IMR-90 (cell line): Measurements from ENCODE around the gene CCNL2. TPM values are rescaled to one million over a fixed set of nuclear protein-coding genes. Genes with fewer than 3 reads are reported as not detected.

Experiments
- ATAC-seq: fragments of 200-7000 bp; cut with Tn5 transposase; 2 replicates; pipeline ENCODE4 v1.9.1; 2020; ENCODE audit warnings: low read depth, mild to moderate bottlenecking, moderate library complexity
- BruUV-seq: library from RNA; stranded (reverse); fragments of 400-500 nt; replicated peaks from 2 replicates; lab custom pipeline; 2021; lab: Mats Ljungman, UMichigan
- CTCF ChIA-PET: fragments of 300-600 bp; formaldehyde crosslinking; extraction: SDS; loops from one replicate; lab custom pipeline; 2021; ENCODE audit warnings: antibody characterized with exemption; lab: Yijun Ruan, JAX
- POLR2A ChIA-PET: fragments of 300-600 bp; sonication (Branson Sonifier 250); formaldehyde crosslinking; loops from one replicate; lab custom pipeline; 2022; ENCODE audit warnings: antibody characterized with exemption; ENCODE audit not compliant: unreplicated experiment; lab: Charles Lee
- DNase-seq: peaks from one replicate; pipeline ENCODE4 v3.0.0; 2013
- H2AFZ ChIP-seq: replicated peaks from 2 replicates; pipeline ENCODE3; 2013; ENCODE audit warnings: low read length, mild to moderate bottlenecking; ENCODE audit not compliant: poor library complexity
- H2AK5ac ChIP-seq: 2 replicates; pipeline ENCODE4 v1.6.1; 2013; ENCODE audit warnings: low read depth, low read length, inconsistent platforms
- H2AK9ac ChIP-seq: replicated peaks from 2 replicates; pipeline ENCODE3; 2013; ENCODE audit warnings: mild to moderate bottlenecking, low read depth, low read length, moderate library complexity; ENCODE audit not compliant: poor library complexity
- H2BK120ac ChIP-seq: 2 replicates; pipeline ENCODE4 v1.6.1; 2013; ENCODE audit warnings: low read depth, low read length, inconsistent platforms
- H2BK15ac ChIP-seq: 3 replicates; pipeline ENCODE4 v1.6.1; 2013; ENCODE audit warnings: low read depth, low read length, inconsistent platforms
- H2BK20ac ChIP-seq: 2 replicates; pipeline ENCODE4 v1.6.1; 2013; ENCODE audit warnings: low read depth, mild to moderate bottlenecking, inconsistent platforms, low read length, moderate library complexity
- H2BK5ac ChIP-seq: 2 replicates; pipeline ENCODE4 v1.6.1; 2013; ENCODE audit warnings: mild to moderate bottlenecking, low read depth, low read length, inconsistent platforms; ENCODE audit not compliant: poor library complexity, severe bottlenecking
- H3K14ac ChIP-seq: replicated peaks from 2 replicates; pipeline ENCODE4 v1.6.1; 2013; ENCODE audit warnings: low read depth, low read length, inconsistent platforms
- H3K18ac ChIP-seq: 2 replicates; pipeline ENCODE4 v1.6.1; 2013; ENCODE audit warnings: low read depth, low read length, control low read depth
- H3K23ac ChIP-seq: 2 replicates; pipeline ENCODE4 v1.6.1; 2013; ENCODE audit warnings: low read depth, low read length, inconsistent platforms
- H3K27ac ChIP-seq: 2 replicates; pipeline ENCODE4 v1.5.1; 2013; ENCODE audit warnings: mild to moderate bottlenecking, control low read depth, low read length; ENCODE audit not compliant: insufficient read depth
- H3K27me3 ChIP-seq: 2 replicates; pipeline ENCODE4 v1.6.1; 2013; ENCODE audit warnings: low read length; ENCODE audit not compliant: control insufficient read depth, insufficient read depth
- H3K36me3 ChIP-seq: 2 replicates; pipeline ENCODE4 v1.6.1; 2013; ENCODE audit warnings: low read length, mixed read lengths; ENCODE audit not compliant: control insufficient read depth, insufficient read depth
- H3K4ac ChIP-seq: 2 replicates; pipeline ENCODE4 v1.6.1; 2013; ENCODE audit warnings: low read depth, low read length, inconsistent platforms
- H3K4me1 ChIP-seq: 2 replicates; pipeline ENCODE4 v1.6.1; 2013; ENCODE audit warnings: low read length, mixed read lengths; ENCODE audit not compliant: control insufficient read depth, insufficient read depth
- H3K4me2 ChIP-seq: 2 replicates; pipeline ENCODE4 v1.6.1; 2013; ENCODE audit warnings: low read depth, mild to moderate bottlenecking, control low read depth, low read length, moderate library complexity
- H3K4me3 ChIP-seq: 2 replicates; pipeline ENCODE4 v1.5.1; 2013; ENCODE audit warnings: low read depth, mild to moderate bottlenecking, control low read depth, low read length, moderate library complexity; ENCODE audit not compliant: insufficient read depth
- H3K56ac ChIP-seq: 2 replicates; pipeline ENCODE4 v1.6.1; 2013; ENCODE audit warnings: low read length, inconsistent platforms; ENCODE audit not compliant: insufficient read depth; ENCODE audit errors: extremely low read depth
- H3K79me1 ChIP-seq, 2 experiments: 2 replicates each; pipeline ENCODE4 v1.6.1; 2013; ENCODE audit warnings: low read length in 2 of 2, inconsistent platforms in 1 of 2, low read depth in 1 of 2
- H3K9ac ChIP-seq: 2 replicates; pipeline ENCODE4 v1.6.1; 2013; ENCODE audit warnings: low read depth, low read length, control low read depth
- H3K9me1 ChIP-seq: 2 replicates; pipeline ENCODE4 v1.6.1; 2013; ENCODE audit warnings: low read length, inconsistent platforms; ENCODE audit not compliant: insufficient read depth
- H3K9me3 ChIP-seq: 2 replicates; pipeline ENCODE4 v1.6.1; 2013; ENCODE audit warnings: low read length; ENCODE audit not compliant: control insufficient read depth, insufficient read depth
- H4K20me1 ChIP-seq: 2 replicates; pipeline ENCODE4 v1.6.1; 2013; ENCODE audit warnings: low read length, inconsistent platforms; ENCODE audit not compliant: insufficient read depth
- H4K5ac ChIP-seq: 2 replicates; pipeline ENCODE4 v1.6.1; 2013; ENCODE audit warnings: mild to moderate bottlenecking, low read depth, low read length, control low read depth
- H4K8ac ChIP-seq, 2 experiments: 2 replicates each; pipeline ENCODE4 v1.6.1; 2013; ENCODE audit warnings: low read depth in 2 of 2, low read length in 2 of 2, control low read depth in 1 of 2, inconsistent platforms in 1 of 2
- H4K91ac ChIP-seq: 2 replicates; pipeline ENCODE4 v1.6.1; 2013; ENCODE audit warnings: low read depth, low read length, inconsistent platforms; ENCODE audit not compliant: insufficient read depth
- CHD1 ChIP-seq: IDR thresholded peaks from 2 replicates; pipeline ENCODE4 v1.6.1; 2012; ENCODE audit warnings: low read depth, low read length, improper control_type of control experiment
- FOS ChIP-seq: fragments of 150-350 bp; IDR thresholded peaks from 2 replicates; pipeline ENCODE4 v1.6.1; 2016; ENCODE audit warnings: low read depth, low read length
- MAFK ChIP-seq: IDR thresholded peaks from 2 replicates; pipeline ENCODE4 v1.6.1; 2012; ENCODE audit warnings: low read depth, low read length, improper control_type of control experiment
- MAZ ChIP-seq: IDR thresholded peaks from 2 replicates; pipeline ENCODE4 v1.6.1; 2012; ENCODE audit warnings: low read depth, mild to moderate bottlenecking, low read length, improper control_type of control experiment, moderate library complexity, borderline replicate concordance
- MXI1 ChIP-seq: IDR thresholded peaks from 2 replicates; pipeline ENCODE4 v1.6.1; 2012; ENCODE audit warnings: low read depth, mild to moderate bottlenecking, low read length, moderate library complexity, borderline replicate concordance
- RAD21 ChIP-seq: IDR thresholded peaks from 2 replicates; pipeline ENCODE4 v1.6.1; 2012; ENCODE audit warnings: low read length, improper control_type of control experiment
- RFX5 ChIP-seq: IDR thresholded peaks from 2 replicates; pipeline ENCODE4 v1.8.0; 2012; ENCODE audit warnings: low read depth, mild to moderate bottlenecking, low read length, moderate library complexity
- SMC3 ChIP-seq: fragments of 150-350 bp; IDR thresholded peaks from 2 replicates; pipeline ENCODE4 v1.6.1; 2016; ENCODE audit warnings: low read depth, mild to moderate bottlenecking, antibody characterized with exemption, low read length, moderate library complexity
- WGBS, 2 experiments: methylation state at CpG; one replicate each; pipeline versions ENCODE4 v1.1.5 to v1.1.7; 2013; ENCODE audit warnings: missing lambda C conversion rate in 2 of 2; ENCODE audit not compliant: insufficient read length in 1 of 2; ENCODE audit errors: extremely low coverage in 2 of 2; 5-methylcytosine and 5-hydroxymethylcytosine counted together
- dilution Hi-C: fragments of 300-500 bp; cut with HindIII; formaldehyde crosslinking; loops from one replicate; pipeline ENCODE4 v1.14.3; 2018; ENCODE audit warnings: low sequenced_read_pairs; ENCODE audit not compliant: unreplicated experiment
- in situ Hi-C: fragments of 300-500 bp; cut with MboI; formaldehyde crosslinking; loops from 3 replicates; pipeline ENCODE4 v1.14.3; 2019; ENCODE audit warnings: low sequenced_read_pairs, inconsistent platforms, mixed read lengths
- intact Hi-C: fragments of 100-400 bp; cut with micrococcal nuclease; formaldehyde crosslinking; loops from 2 replicates; pipeline ENCODE4 v1.10.0; 2022
- polyA plus RNA-seq, 3 experiments: library from polyadenylated mRNA; depleted of rRNA; stranded (reverse); fragments of >200 nt; gene quantifications; 2 replicates each; pipeline ENCODE4 v1.2.3, GENCODE V29; 2012; ENCODE audit warnings: low replicate concordance in 1 of 3
- total RNA-seq: library from RNA; depleted of rRNA; stranded (reverse); fragments of >200 nt; gene quantifications from 2 replicates; pipeline ENCODE4 v1.2.3, GENCODE V29; 2012
- TF ChIP-seq, protein P1 (sequence below): conservative IDR thresholded peaks from 2 replicates; pipeline ENCODE4 v1.5.1; 2012; ENCODE audit warnings: mild to moderate bottlenecking, low read depth, low read length, improper control_type of control experiment
- TF ChIP-seq, protein P2 (sequence below): fragments of 150-350 bp; IDR thresholded peaks from 2 replicates; pipeline ENCODE4 v1.6.1; 2017; ENCODE audit warnings: mild to moderate bottlenecking, antibody characterized with exemption, low read length, low read depth

CCNL2 gene
- total and polyA plus RNA-seq, 2 of the 4 experiments (the other 2 are of a cell fraction), result 53.9 to 239 TPM

- no peak overlapping the region for H2BK15ac ChIP-seq
- H2BK120ac ChIP-seq, result no peak overlapping the region
- TF ChIP-seq, protein P1, sequence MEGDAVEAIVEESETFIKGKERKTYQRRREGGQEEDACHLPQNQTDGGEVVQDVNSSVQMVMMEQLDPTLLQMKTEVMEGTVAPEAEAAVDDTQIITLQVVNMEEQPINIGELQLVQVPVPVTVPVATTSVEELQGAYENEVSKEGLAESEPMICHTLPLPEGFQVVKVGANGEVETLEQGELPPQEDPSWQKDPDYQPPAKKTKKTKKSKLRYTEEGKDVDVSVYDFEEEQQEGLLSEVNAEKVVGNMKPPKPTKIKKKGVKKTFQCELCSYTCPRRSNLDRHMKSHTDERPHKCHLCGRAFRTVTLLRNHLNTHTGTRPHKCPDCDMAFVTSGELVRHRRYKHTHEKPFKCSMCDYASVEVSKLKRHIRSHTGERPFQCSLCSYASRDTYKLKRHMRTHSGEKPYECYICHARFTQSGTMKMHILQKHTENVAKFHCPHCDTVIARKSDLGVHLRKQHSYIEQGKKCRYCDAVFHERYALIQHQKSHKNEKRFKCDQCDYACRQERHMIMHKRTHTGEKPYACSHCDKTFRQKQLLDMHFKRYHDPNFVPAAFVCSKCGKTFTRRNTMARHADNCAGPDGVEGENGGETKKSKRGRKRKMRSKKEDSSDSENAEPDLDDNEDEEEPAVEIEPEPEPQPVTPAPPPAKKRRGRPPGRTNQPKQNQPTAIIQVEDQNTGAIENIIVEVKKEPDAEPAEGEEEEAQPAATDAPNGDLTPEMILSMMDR, result no peak
- TF ChIP-seq FOS (no peak), MAZ (no peak), CHD1 (no peak), MXI1 (no peak), RFX5 (no peak), SMC3 (no peak), MAFK (no peak), RAD21 (no peak)
- TF ChIP-seq, protein P2, sequence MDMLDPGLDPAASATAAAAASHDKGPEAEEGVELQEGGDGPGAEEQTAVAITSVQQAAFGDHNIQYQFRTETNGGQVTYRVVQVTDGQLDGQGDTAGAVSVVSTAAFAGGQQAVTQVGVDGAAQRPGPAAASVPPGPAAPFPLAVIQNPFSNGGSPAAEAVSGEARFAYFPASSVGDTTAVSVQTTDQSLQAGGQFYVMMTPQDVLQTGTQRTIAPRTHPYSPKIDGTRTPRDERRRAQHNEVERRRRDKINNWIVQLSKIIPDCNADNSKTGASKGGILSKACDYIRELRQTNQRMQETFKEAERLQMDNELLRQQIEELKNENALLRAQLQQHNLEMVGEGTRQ, result no peak
- peak overlapping the region; percentile 5 to 93; a peak in 3 of 4 replicates for H4K8ac ChIP-seq
- ATAC-seq, result no peak
- H3K9me1 ChIP-seq, result peaks cover 11% of the 10 kb centered on the region
- peak overlapping the region; percentile 97 for H2AK5ac ChIP-seq
- no peak overlapping the region for H3K18ac ChIP-seq
- peaks cover 22 to 66% of the 10 kb centered on the region in 2 experiments for H3K79me1 ChIP-seq
- intact Hi-C loops, result no loop called here
- dilution Hi-C loops, result no loop called here
- peak overlapping the region; percentile 94 for H2AFZ ChIP-seq
- CTCF ChIA-PET, result interaction anchor here (1.1 kb wide), 1 partner anchor 40 kb away, joined by 6 read pairs; no protein-coding TSS in a partner anchor
- H3K27ac ChIP-seq, result peak overlapping the region; percentile 92
- H3K4ac ChIP-seq, result peak overlapping the region; percentile 96
- POLR2A ChIA-PET, result interaction anchor here (0.9 to 1.0 kb wide), 2 partner anchors 10 to 31 kb away, joined by 3 read pairs; no protein-coding TSS in a partner anchor
- no TSS peak for BruUV-seq
- peaks cover 28% of the 10 kb centered on the region; the same call in 1 of the 2 replicates for H4K20me1 ChIP-seq
- peak overlapping the region; percentile 84 for H4K5ac ChIP-seq
- peak overlapping the region; percentile 77 for H2BK5ac ChIP-seq
- peak overlapping the region; percentile 98; the same call in 1 of the 2 replicates for H3K23ac ChIP-seq
- H3K56ac ChIP-seq, result 0 out of 2 replicates have a peak overlapping the region, but pooled peaks have one; percentile 24
- in situ Hi-C loops, result no loop called here
- H3K4me2 ChIP-seq, result peak overlapping the region; percentile 93
- H4K91ac ChIP-seq, result no peak overlapping the region
- H3K36me3 ChIP-seq, result peaks cover 53% of the 10 kb centered on the region
- H3K14ac ChIP-seq, result peak overlapping the region; percentile 99; the same call in 1 of the 2 replicates
- H2BK20ac ChIP-seq, result no peak overlapping the region
- WGBS, 2 experiments, result 94% methylated on average over 13 of the region's 22 CpGs; no CpG with 5 or more reads in 1 of the 2 experiments
- peak overlapping the region; percentile 99 for H2AK9ac ChIP-seq
- peaks cover 12% of the 10 kb centered on the region for H3K4me1 ChIP-seq
- H3K4me3 ChIP-seq, result peak overlapping the region; percentile 93
- H3K27me3 ChIP-seq, result no peaks in the 10 kb centered on the region
- H3K9ac ChIP-seq, result peak overlapping the region; percentile 97
- peak; percentile 23 for DNase-seq
- no peaks in the 10 kb centered on the region for H3K9me3 ChIP-seq
Observed at GRCh38 chr1:1400576-1401456, 1.7 kb upstream of the CCNL2 start.
